Measurements from ENCODE around the gene PLXNA4. TPM values are rescaled to one million over a fixed set of nuclear protein-coding genes. Genes with fewer than 3 reads are reported as not detected.

PLXNA4 gene
- total RNA-seq, 4 donors from 2014 or later: 1.1 to 2.8 (median 1.4) TPM

DNA sequence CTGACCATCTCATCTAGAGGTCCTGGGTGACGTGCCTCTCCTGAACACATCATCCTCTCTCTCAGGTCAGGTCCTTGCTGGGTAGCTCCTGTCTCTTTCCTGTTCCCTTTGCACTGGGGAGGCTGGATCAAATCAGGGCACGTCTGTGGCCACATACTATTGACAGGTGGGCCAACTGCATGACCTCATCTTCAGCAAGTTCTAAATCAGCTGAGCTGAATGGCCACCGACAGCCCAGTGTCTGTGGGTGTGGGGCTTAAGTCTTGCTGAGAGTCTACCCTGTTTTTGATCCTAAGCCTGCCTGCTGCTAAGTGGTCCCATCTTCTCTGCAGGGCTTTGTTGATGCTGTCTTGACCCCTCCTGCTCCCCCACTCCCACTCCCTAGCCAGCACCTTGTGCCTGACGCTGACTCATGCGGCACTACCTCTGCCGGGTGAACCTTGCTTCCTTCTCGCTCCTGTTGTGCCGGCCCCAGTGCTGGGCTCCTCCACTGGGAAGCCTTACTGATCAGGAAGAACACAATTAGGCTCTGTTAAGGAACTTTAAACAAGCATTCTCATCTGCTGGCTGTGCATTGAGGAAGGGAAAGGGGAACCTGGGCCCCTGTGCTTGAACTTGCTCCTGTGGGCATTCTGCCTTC is 440.4 kb downstream of the PLXNA4 start:
- Histone ChIP-seq H3K4me3 (no peak overlapping the region), H3K27ac (no peak overlapping the region), H3K36me3 (no peaks in the 10 kb centered on the region), H3K27me3 (no peaks in the 10 kb centered on the region), H3K4me1 (no peaks in the 10 kb centered on the region), H3K9me3 (no peaks in the 10 kb centered on the region)
- TF ChIP-seq EP300 (IDR thresholded peaks at IDR 0.05; ENCODE audit: low read depth) (no peak), CTCF (IDR thresholded peaks at IDR 0.05) (no peak), POLR2A (IDR thresholded peaks at IDR 0.05) (no peak), POLR2AphosphoS5 (IDR thresholded peaks at IDR 0.05) (no peak)
- no peak for DNase-seq
- in situ Hi-C loops (cut with MboI; ENCODE audit: low pct_ligation_motif_present in 1 of 4, low pct_unique_long_range_greater_than_20kb in 1 of 4, low sequenced_read_pairs in 3 of 4): no loop called here
- 72 to 77% methylated on average over 4 to 7 of the region's 8 CpGs for WGBS, 2 donors (ENCODE audit: low coverage in 1 of 2)
- intact Hi-C loops (cut with DNase I; ENCODE audit: low total_unique reads): no loop called here

DNA sequence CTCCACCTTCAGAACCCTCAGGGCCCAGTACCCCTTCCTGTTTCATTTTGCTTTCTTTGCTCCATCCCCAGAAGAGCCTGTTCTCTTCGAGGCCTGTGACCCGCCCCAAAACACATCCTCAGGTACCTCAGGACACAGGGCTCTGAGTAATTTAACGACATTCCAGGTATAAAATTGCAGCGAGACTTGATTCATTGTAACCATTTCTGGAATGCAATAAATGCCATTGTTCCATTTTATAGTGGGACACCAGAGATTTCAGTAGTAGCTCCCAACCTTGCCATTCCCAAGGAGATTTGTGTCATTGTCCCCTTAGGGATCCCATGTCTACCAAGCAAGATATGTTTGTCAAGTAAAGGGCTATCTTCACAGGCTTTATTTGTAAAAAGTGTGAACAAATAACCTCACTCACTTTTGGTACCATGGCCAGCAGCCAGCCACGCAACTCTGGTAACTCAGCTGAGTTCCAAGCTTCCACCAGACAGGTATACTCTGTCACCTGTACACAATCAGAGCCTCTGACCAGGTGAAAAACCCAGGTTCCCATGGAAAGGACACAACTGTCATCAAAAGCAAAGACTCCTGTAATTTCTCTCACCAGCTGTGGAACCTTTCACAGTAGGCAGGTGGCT is 441.3 kb downstream of the PLXNA4 start:
- no peaks in the 10 kb centered on the region for H3K27me3 ChIP-seq
- TF ChIP-seq POLR2A (IDR thresholded peaks at IDR 0.05): no peak
- TF ChIP-seq POLR2AphosphoS5 (IDR thresholded peaks at IDR 0.05): no peak
- TF ChIP-seq EP300 (IDR thresholded peaks at IDR 0.05; ENCODE audit: low read depth): no peak
- no peak for TF ChIP-seq CTCF (IDR thresholded peaks at IDR 0.05)
- intact Hi-C loops (cut with DNase I; ENCODE audit: low total_unique reads): no loop called here
- no peak for DNase-seq
- no peak overlapping the region for H3K4me3 ChIP-seq
- no peaks in the 10 kb centered on the region for H3K36me3 ChIP-seq
- in situ Hi-C loops (cut with MboI; ENCODE audit: low pct_ligation_motif_present in 1 of 4, low pct_unique_long_range_greater_than_20kb in 1 of 4, low sequenced_read_pairs in 3 of 4): no loop called here
- no peaks in the 10 kb centered on the region for H3K9me3 ChIP-seq
- WGBS, 2 donors (ENCODE audit: low coverage in 1 of 2): 41 to 63% methylated on average over 4 to 5 of the region's 5 CpGs
- H3K4me1 ChIP-seq: no peaks in the 10 kb centered on the region
- H3K27ac ChIP-seq: no peak overlapping the region

DNA sequence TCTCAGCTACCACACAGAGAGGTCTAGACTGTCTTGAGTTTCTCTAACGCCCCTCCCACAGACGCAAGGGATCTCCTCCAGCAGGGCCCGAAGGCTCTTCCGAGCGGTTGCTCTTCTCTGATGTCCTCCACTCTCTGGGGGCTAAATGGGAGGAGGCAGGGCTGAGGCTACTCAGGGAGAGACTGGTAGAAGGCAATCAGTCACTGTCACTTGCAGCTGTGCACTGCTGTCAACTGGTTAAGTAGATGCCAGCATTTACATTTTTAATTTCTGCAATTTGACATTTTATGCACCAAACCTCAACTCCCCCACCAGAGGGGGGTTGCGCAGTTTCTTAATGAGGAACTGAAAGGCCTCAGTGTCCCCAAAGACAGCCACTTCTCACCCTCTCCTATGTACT is 442.8 kb downstream of the PLXNA4 start:
- H3K36me3 ChIP-seq: no peaks in the 10 kb centered on the region
- TF ChIP-seq CTCF (IDR thresholded peaks at IDR 0.05) (no peak), POLR2AphosphoS5 (IDR thresholded peaks at IDR 0.05) (no peak), EP300 (IDR thresholded peaks at IDR 0.05; ENCODE audit: low read depth) (no peak), POLR2A (IDR thresholded peaks at IDR 0.05) (no peak)
- intact Hi-C loops (cut with DNase I; ENCODE audit: low total_unique reads) (no loop called here), in situ Hi-C loops (cut with MboI; ENCODE audit: low pct_ligation_motif_present in 1 of 4, low pct_unique_long_range_greater_than_20kb in 1 of 4, low sequenced_read_pairs in 3 of 4) (no loop called here)
- H3K4me3 ChIP-seq: no peak overlapping the region
- H3K27me3 ChIP-seq: no peaks in the 10 kb centered on the region
- no peaks in the 10 kb centered on the region for H3K9me3 ChIP-seq
- H3K4me1 ChIP-seq: no peaks in the 10 kb centered on the region
- DNase-seq: no peak
- no peak overlapping the region for H3K27ac ChIP-seq
- 79 to 100% methylated on average over 4 to 6 of the region's 6 CpGs for WGBS, 2 donors (ENCODE audit: low coverage in 1 of 2)

- intact Hi-C loops (cut with DNase I; ENCODE audit: low total_unique reads): no loop called here
- no peaks in the 10 kb centered on the region for H3K27me3 ChIP-seq
- H3K9me3 ChIP-seq: no peaks in the 10 kb centered on the region
- H3K4me1 ChIP-seq: no peaks in the 10 kb centered on the region
- H3K36me3 ChIP-seq: no peaks in the 10 kb centered on the region
- WGBS, 2 donors (ENCODE audit: low coverage in 1 of 2): 76% methylated on average over 3 of the region's 3 CpGs; no CpG with 5 or more reads in 1 of the 2 donors
- DNase-seq: no peak
- no peak overlapping the region for H3K4me3 ChIP-seq
- TF ChIP-seq EP300 (IDR thresholded peaks at IDR 0.05; ENCODE audit: low read depth): no peak
- TF ChIP-seq POLR2AphosphoS5 (IDR thresholded peaks at IDR 0.05): no peak
- TF ChIP-seq POLR2A (IDR thresholded peaks at IDR 0.05): no peak
- no peak for TF ChIP-seq CTCF (IDR thresholded peaks at IDR 0.05)
- in situ Hi-C loops (cut with MboI; ENCODE audit: low pct_ligation_motif_present in 1 of 4, low pct_unique_long_range_greater_than_20kb in 1 of 4, low sequenced_read_pairs in 3 of 4): no loop called here
- H3K27ac ChIP-seq: no peak overlapping the region
Measured at GRCh38 chr7:132131196-132131595, 445.1 kb downstream of the PLXNA4 start.
